T-helper 2 cell treated with Interferon-gamma antibody and Interleukin-4, amounts not matched to agents 5 μg/mL and 100 μg/mL, for 36 hours (primary cell): ENCODE measurements around the gene LRRK2.

Experiments used
- DNase-seq: peaks from one replicate; pipeline ENCODE4 v3.0.0; 2021; ENCODE audit warnings: low spot score
- H3K27ac Mint-ChIP-seq: one replicate; pipeline ENCODE4 v1.8.0; 2021; ENCODE audit warnings: mild to moderate bottlenecking, mixed read lengths
- H3K27me3 Mint-ChIP-seq: one replicate; pipeline ENCODE4 v1.8.0; 2021; ENCODE audit warnings: low read depth, mixed read lengths
- H3K36me3 Mint-ChIP-seq: one replicate; pipeline ENCODE4 v1.8.0; 2021; ENCODE audit warnings: low read depth, mixed read lengths
- H3K4me1 Mint-ChIP-seq: one replicate; pipeline ENCODE4 v1.8.0; 2021; ENCODE audit warnings: low read depth, mixed read lengths
- H3K4me3 Mint-ChIP-seq: one replicate; pipeline ENCODE4 v1.8.0; 2022; ENCODE audit warnings: mild to moderate bottlenecking, moderate library complexity, mixed read lengths
- H3K9me3 Mint-ChIP-seq: one replicate; pipeline ENCODE4 v1.8.0; 2021; ENCODE audit warnings: mixed read lengths

LRRK2 gene

DNA sequence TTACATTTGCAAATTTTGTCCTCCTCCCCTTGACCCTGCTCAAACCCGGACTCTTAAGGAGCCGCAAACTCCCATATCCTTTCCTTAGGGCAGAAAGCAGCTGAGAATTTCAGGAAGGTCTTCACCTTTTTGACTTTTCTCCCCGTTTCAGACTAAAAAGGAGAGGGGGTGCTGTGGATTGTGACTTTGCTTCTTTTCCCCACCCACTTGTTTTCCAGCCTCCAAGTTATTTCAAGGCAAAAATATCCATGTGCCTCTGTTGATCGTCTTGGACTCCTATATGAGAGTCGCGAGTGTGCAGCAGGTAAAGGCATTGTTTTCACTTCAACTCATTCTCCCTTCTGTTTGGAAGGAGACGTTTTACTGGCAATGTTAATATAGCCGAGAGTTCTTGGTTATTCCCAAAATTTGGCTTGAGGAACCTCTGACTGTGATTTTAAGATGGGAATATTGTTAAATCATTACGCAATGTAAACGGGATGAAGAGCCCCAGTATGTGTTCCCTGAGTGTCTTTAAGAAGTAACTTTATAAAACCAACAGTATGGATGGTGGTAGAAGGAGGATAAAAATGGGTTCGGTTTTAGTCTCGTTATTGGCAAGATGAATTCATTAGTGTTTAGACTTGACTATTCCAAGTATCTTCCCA lies 663 bp downstream of the LRRK2 start:
- Mint-ChIP-seq H3K27ac (no peak overlapping the region), H3K36me3 (no peaks in the 10 kb centered on the region), H3K27me3 (peaks cover 55% of the 10 kb centered on the region), H3K4me1 (peaks cover 7% of the 10 kb centered on the region), H3K4me3 (peak overlapping the region; percentile 62), H3K9me3 (no peaks in the 10 kb centered on the region)
- no peak for DNase-seq

DNA sequence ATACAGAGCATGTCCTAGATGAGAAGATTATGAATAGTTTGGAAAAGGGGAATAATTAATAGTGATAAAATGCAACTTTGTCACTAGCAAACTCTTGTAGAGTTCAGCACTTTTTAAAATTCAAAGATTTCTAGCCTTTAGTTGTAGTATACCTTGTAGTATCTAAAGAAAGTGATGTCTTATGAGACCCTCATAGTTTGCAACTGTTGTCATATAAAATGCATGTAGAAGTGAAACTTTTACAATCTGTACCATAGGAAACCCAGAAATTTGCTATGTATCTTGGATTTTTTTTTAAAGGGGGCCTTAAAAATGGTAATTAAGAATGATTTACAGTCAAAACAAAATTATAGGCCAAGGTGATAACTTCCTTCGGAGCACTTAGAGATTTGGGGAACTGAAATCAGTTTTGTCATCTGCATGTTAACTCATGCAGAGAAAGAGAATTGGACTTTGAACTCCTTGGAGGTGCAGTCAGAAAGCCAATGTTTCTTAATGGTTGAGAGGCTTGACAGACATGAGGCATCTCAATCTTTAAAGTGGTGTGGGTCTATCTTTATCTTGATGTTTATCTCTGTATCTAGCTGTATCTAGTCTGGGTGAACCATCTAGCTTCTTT lies 1.3 kb downstream of the LRRK2 start:
- Mint-ChIP-seq H3K4me1 (peaks cover 7% of the 10 kb centered on the region), H3K27ac (no peak overlapping the region), H3K4me3 (no peak overlapping the region), H3K27me3 (peaks cover 55% of the 10 kb centered on the region), H3K36me3 (no peaks in the 10 kb centered on the region), H3K9me3 (no peaks in the 10 kb centered on the region)
- DNase-seq, result no peak

DNA sequence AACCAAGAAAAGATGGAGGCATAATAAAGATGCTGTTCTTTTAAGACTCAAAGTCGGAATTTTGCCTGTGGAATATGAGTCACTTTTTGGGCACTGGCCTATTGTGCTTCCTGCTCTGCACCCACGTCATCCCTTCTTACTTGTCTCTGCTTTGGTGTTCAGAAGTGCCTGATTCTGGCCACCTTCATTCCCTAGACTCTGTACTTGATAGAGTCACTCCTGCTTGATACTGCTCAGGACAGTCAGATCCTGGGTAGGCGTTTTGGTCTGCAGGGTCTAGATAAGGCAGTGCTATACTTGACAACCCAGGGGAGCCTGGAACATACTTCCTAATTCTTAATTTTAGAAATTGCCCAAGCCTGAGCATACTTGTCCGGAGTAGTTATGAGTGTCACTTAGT lies 1.9 kb downstream of the LRRK2 start:
- no peaks in the 10 kb centered on the region for H3K36me3 Mint-ChIP-seq
- no peaks in the 10 kb centered on the region for H3K9me3 Mint-ChIP-seq
- H3K27ac Mint-ChIP-seq, result no peak overlapping the region
- peaks cover 7% of the 10 kb centered on the region for H3K4me1 Mint-ChIP-seq
- DNase-seq, result no peak
- no peak overlapping the region for H3K4me3 Mint-ChIP-seq
- peaks cover 53% of the 10 kb centered on the region for H3K27me3 Mint-ChIP-seq

DNA sequence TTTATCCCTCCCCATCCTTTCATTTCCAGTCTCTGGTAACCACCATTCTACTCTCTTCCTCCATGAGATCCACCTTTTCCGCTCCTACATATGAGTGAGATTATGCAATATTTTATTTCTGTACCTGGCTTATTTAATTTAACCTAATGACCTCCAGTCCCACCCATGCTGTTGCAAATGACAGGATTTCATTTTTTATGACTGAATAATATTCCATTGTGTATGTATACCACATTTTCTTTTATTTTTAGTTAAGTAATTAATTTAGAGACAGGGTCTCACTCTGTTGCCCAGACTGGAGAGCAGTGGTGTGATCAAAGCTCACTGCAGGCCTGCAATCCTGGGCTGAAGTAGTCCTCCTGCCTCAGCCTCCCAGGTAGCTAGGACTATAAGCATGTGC lies 2.6 kb downstream of the LRRK2 start:
- peaks cover 7% of the 10 kb centered on the region for H3K4me1 Mint-ChIP-seq
- peaks cover 51% of the 10 kb centered on the region for H3K27me3 Mint-ChIP-seq
- H3K27ac Mint-ChIP-seq, result no peak overlapping the region
- H3K36me3 Mint-ChIP-seq, result no peaks in the 10 kb centered on the region
- H3K4me3 Mint-ChIP-seq, result no peak overlapping the region
- no peak for DNase-seq
- H3K9me3 Mint-ChIP-seq, result no peaks in the 10 kb centered on the region

DNA sequence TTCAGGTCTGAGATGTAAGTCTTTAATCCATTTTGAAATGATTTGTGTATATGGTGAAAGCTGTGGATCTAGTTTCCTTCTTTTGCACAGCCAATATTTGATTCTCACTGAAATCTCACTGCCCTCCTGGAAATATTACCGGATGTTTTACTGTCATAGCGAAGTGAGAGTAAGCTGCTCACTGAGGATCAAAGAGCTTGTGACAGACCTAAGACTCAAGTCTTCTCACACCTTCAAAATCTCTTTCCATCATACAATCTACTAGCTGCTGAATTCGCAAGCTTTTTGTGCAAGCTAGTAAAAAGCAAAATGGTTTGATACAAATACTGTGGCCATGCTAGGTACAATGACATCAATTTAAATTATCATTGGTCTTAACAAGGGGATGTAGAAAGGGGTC lies 3.9 kb downstream of the LRRK2 start:
- H3K9me3 Mint-ChIP-seq, result no peaks in the 10 kb centered on the region
- no peak overlapping the region for H3K4me3 Mint-ChIP-seq
- peaks cover 39% of the 10 kb centered on the region for H3K27me3 Mint-ChIP-seq
- DNase-seq, result no peak
- peaks cover 5% of the 10 kb centered on the region for H3K4me1 Mint-ChIP-seq
- no peaks in the 10 kb centered on the region for H3K36me3 Mint-ChIP-seq
- H3K27ac Mint-ChIP-seq, result no peak overlapping the region

DNA sequence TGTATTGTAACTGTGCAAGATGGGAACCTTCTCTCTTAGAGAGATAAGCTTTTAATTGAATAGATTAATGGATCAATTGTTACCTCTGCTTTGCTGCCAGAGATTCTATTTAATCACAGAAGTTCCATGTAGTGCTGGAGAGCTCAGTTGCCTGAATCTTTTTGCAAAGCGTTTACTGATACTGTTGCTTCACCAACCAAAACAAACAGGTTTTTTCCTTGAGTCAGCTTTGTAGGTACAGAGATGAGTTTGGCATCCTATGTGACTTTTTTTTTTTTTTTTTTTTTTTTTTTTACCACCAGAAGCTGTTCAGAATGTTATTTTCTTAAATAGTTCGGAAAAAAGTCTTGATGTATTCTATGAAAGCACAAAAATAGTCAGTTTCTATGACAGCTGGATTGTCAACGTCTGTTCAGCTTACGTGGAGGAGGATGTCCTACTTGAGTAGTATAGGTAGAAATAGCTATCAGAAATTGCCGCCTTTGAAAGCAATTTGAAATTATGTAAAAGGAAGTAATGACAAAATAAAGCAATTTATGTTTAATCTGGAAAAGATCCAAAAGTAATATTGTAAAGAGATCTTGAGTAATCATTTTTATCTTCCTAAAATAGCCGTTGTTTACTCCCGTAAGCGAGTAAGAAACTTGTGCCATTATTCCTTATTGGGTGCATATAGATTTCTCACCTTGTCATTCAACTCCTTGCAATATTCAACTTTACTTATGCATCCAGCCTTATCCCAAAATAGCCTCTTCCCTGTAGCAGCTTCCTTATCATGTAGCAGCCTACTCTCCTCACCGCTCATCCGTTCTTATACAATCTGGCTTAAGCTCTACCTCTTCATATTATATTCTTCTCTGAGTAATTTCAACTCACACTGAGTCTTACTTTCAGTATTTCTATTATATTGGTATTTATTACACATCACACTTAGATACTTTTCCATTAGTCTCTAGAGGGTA lies 5.2 kb downstream of the LRRK2 start:
- Mint-ChIP-seq H3K4me1 (no peaks in the 10 kb centered on the region), H3K4me3 (no peak overlapping the region), H3K27ac (no peak overlapping the region), H3K9me3 (no peaks in the 10 kb centered on the region), H3K36me3 (no peaks in the 10 kb centered on the region), H3K27me3 (peaks cover 33% of the 10 kb centered on the region)
- DNase-seq, result no peak

DNA sequence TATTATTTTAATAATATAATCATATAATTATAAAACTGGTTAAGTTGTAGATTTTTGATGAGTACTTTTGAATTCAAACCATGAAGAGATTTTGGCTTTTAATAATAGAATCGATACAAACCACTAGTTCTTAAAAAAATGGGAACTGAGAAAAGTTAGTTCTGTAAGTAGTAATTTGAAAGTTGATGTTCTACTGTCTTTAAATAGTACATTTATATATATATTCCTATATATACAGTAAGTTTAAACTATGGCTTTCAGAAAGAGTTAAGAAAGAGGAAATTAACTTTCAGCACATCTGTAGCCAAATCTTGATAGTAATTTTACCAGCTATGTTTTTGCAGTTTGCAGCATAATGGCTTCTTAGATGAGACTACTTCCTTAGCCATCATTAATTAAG lies 7.8 kb downstream of the LRRK2 start:
- Mint-ChIP-seq H3K4me3 (no peak overlapping the region), H3K27ac (no peak overlapping the region), H3K9me3 (no peaks in the 10 kb centered on the region), H3K4me1 (no peaks in the 10 kb centered on the region), H3K36me3 (no peaks in the 10 kb centered on the region), H3K27me3 (peaks cover 9% of the 10 kb centered on the region)
- DNase-seq, result no peak

DNA sequence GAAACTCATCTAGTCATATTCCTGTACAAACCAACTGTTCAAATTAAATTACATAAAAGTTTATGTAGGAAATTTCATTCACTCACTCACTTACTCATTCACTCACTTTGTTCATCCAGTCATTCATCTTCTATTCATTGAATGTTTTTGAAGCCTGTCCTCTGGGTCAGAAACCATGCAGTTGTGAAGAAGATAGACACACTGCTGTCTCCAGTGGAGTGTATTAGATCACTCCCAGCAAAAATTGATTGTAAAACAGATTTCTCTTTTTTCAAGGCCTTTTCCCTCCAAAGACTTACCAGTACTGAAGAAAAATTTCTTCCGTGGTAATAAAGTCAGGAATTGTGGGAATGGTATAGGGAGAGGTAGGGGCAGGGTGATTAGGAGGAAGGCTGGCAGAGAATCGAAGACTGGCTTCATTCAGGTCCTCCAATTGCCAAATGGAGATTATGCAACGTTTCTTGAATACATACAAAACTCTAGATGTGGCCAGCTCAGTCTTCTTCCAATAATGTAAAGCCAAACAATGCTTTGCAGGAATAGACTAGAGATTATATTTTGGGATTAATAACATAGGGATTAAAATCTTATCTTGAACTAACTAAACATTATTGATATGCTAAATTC lies 9.1 kb downstream of the LRRK2 start:
- H3K4me1 Mint-ChIP-seq, result no peaks in the 10 kb centered on the region
- H3K4me3 Mint-ChIP-seq, result no peak overlapping the region
- no peak for DNase-seq
- H3K27ac Mint-ChIP-seq, result no peak overlapping the region
- no peaks in the 10 kb centered on the region for H3K9me3 Mint-ChIP-seq
- no peaks in the 10 kb centered on the region for H3K36me3 Mint-ChIP-seq
- no peaks in the 10 kb centered on the region for H3K27me3 Mint-ChIP-seq

DNA sequence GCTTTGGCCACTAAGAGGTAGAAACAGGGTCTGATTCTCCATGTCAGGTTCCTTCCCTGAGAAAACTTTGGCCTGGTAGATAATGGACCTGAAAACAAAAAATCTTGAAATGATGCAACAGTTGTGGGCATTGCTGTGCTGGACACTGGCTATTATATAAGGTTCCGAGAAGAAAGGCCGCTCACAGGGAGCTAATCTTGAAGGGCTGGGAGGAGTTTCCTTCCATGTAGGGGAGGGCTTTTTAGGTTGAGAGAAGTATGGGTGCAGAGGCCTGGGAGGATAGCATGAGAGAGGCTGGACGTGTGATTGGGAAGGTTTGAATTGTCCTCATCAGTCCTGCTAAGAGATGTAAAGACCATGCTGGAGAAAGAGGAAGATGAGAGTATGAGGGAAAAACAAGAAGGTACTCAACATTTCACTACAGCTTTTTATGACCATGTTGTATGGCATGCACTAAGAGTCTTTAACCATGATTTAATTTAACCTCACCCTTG lies 11.6 kb downstream of the LRRK2 start:
- H3K4me3 Mint-ChIP-seq, result no peak overlapping the region
- no peak overlapping the region for H3K27ac Mint-ChIP-seq
- DNase-seq, result no peak
- H3K36me3 Mint-ChIP-seq, result no peaks in the 10 kb centered on the region
- H3K4me1 Mint-ChIP-seq, result no peaks in the 10 kb centered on the region
- H3K27me3 Mint-ChIP-seq, result no peaks in the 10 kb centered on the region
- H3K9me3 Mint-ChIP-seq, result no peaks in the 10 kb centered on the region

DNA sequence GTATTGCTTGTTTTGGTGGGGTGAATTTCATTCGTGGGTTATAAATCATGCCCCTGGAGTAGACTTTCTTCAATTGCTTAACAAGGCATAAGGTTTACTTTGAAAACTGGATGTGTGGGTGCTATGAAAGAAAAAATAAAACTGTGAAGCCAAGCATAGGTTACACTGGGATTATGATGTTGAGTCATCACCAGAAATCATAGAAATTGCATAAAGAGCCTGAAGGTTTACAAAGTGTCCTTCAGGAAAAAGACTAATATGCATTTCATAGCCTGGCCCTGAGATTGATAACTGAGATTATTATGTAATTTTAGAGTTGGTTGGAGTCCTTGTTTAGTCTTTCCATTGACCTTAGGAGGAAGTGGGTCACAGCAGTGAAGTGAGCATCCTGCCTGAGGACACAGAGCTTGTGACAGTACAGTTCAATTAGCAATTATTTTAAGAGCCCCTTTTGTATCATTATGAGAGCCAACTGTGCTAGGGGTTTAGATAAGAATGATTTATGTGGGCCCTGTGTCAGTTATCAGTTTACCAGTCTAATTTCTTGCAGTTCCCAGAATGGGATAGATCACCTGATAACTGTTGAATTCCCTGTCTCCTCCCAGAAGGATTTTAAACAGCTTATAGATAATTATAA lies 13.6 kb downstream of the LRRK2 start:
- no peaks in the 10 kb centered on the region for H3K9me3 Mint-ChIP-seq
- no peaks in the 10 kb centered on the region for H3K36me3 Mint-ChIP-seq
- no peak overlapping the region for H3K4me3 Mint-ChIP-seq
- no peak for DNase-seq
- no peaks in the 10 kb centered on the region for H3K4me1 Mint-ChIP-seq
- H3K27me3 Mint-ChIP-seq, result no peaks in the 10 kb centered on the region
- no peak overlapping the region for H3K27ac Mint-ChIP-seq

DNA sequence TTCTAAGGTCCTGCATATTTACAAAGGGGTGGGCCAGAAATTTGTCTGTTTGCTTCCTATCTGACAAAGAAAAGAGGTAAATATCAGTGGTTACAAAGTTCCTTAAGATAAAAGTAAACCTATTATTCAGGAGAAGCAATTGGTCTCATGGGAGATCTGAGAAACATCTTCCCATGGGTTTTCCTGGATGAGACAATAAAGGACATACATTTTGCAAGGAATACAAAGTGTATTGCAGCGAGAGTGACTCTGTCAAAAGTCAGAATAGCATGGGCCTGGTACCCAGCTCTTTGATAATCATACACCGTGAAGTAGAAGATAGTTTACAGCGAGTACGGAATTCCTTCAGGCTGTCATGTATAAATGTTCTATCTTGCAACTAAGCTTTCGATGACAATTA lies 14.2 kb downstream of the LRRK2 start:
- H3K27ac Mint-ChIP-seq, result no peak overlapping the region
- no peaks in the 10 kb centered on the region for H3K27me3 Mint-ChIP-seq
- no peak overlapping the region for H3K4me3 Mint-ChIP-seq
- DNase-seq, result no peak
- no peaks in the 10 kb centered on the region for H3K4me1 Mint-ChIP-seq
- no peaks in the 10 kb centered on the region for H3K36me3 Mint-ChIP-seq
- H3K9me3 Mint-ChIP-seq, result no peaks in the 10 kb centered on the region

DNA sequence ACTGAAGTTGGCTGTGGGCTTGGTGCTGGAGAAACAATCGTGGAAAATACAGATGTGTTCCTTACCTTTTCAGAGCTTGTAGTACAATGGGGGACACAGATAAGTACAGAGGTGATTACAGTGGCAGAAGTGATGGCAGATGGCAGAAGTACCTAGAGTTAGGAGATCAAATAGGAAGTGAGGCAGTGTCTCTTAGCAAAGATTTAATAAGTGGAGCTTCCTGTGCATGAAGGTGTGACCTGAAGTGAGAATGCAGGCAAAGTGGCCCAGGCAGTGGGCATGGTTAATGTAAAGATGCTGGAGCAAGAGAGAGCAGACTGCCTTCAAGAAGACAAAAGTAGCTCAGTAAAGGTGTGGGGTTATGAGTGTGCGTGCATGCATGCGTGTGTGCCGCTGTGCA lies 16.0 kb downstream of the LRRK2 start:
- no peaks in the 10 kb centered on the region for H3K9me3 Mint-ChIP-seq
- H3K4me3 Mint-ChIP-seq, result no peak overlapping the region
- H3K27ac Mint-ChIP-seq, result no peak overlapping the region
- DNase-seq, result no peak
- no peaks in the 10 kb centered on the region for H3K27me3 Mint-ChIP-seq
- H3K36me3 Mint-ChIP-seq, result no peaks in the 10 kb centered on the region
- H3K4me1 Mint-ChIP-seq, result no peaks in the 10 kb centered on the region

DNA sequence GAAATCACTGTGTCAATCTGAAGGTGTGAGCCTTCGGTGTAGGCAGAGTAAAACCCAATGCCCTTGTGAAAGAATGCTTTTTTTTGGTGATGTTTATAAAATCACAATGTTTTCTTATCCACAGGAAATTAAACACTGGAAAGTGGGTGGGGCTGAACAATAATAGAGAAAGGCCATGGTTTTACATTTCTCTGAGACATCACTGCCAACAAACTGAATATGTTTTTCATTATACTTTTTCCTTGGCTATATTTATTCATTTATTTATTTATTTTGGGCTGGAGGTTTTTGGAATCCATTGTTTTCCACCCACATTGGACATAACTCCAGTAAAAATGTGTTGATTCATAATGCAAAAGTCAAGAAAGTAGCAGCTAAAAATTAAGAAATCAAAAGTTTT lies 16.9 kb downstream of the LRRK2 start:
- no peak overlapping the region for H3K27ac Mint-ChIP-seq
- H3K27me3 Mint-ChIP-seq, result no peaks in the 10 kb centered on the region
- H3K36me3 Mint-ChIP-seq, result no peaks in the 10 kb centered on the region
- H3K4me3 Mint-ChIP-seq, result no peak overlapping the region
- no peaks in the 10 kb centered on the region for H3K9me3 Mint-ChIP-seq
- no peaks in the 10 kb centered on the region for H3K4me1 Mint-ChIP-seq
- no peak for DNase-seq
